HEK293T (cell line): ENCODE data around the gene ARFGEF3.

Experiments used
- ARNT ChIP-seq: fragments of 450-650 bp; IDR thresholded peaks from 2 replicates; pipeline ENCODE4 v1.6.1; 2017; ENCODE audit warnings: mild to moderate bottlenecking
- BHLHE40 ChIP-seq: fragments of 450-650 bp; IDR thresholded peaks from 2 replicates; pipeline ENCODE4 v1.6.1; 2016; ENCODE audit warnings: mild to moderate bottlenecking, moderate library complexity, borderline replicate concordance
- ELF4 ChIP-seq: fragments of 450-650 bp; IDR thresholded peaks from 2 replicates; pipeline ENCODE4 v1.6.1; 2017; ENCODE audit warnings: antibody characterized with exemption
- FOXA1 ChIP-seq: fragments of 450-650 bp; IDR thresholded peaks from 2 replicates; pipeline ENCODE4 v1.6.1; 2016; ENCODE audit warnings: mild to moderate bottlenecking
- FOXK2 ChIP-seq: fragments of 450-650 bp; IDR thresholded peaks from 2 replicates; pipeline ENCODE4 v1.6.1; 2016; ENCODE audit warnings: mild to moderate bottlenecking
- SP1 ChIP-seq: fragments of 450-650 bp; IDR thresholded peaks from 2 replicates; pipeline ENCODE4 v1.6.1; 2017
- SUZ12 ChIP-seq: fragments of 450-650 bp; IDR thresholded peaks from 2 replicates; pipeline ENCODE4 v1.6.1; 2016; ENCODE audit warnings: mild to moderate bottlenecking
- TARDBP ChIP-seq: fragments of 450-650 bp; IDR thresholded peaks from 2 replicates; pipeline ENCODE4 v1.6.1; 2016
- ZNF384 ChIP-seq: fragments of 450-650 bp; IDR thresholded peaks from 2 replicates; pipeline ENCODE4 v1.6.1; 2016

GRCh38 chr6:138291849-138292181 lies 130.1 kb downstream of the ARFGEF3 start:
- TF ChIP-seq FOXA1 (no peak), TARDBP (no peak), SUZ12 (no peak), FOXK2 (no peak), BHLHE40 (no peak), SP1 (no peak), ARNT (no peak), ZNF384 (no peak), ELF4 (no peak)
